HEK293 (cell line): ENCODE data around the gene GNPTAB.

ENCODE experiments used
- CTCF ChIA-PET: fragments of 350-600 bp; formaldehyde crosslinking; extraction: SDS; loops from one replicate; lab custom pipeline; 2021; ENCODE audit warnings: antibody characterized with exemption; lab: Yijun Ruan, JAX
- POLR2A ChIA-PET: fragments of 300-600 bp; formaldehyde crosslinking; extraction: SDS; loops from one replicate; lab custom pipeline; 2020; ENCODE audit warnings: antibody characterized with exemption, inconsistent platforms; lab: Yijun Ruan, JAX
- H3K27ac ChIP-seq: fragments of 200-500 bp; sonication (Bioruptor generic); 2 replicates; pipeline ENCODE4 v1.5.1; 2014; ENCODE audit warnings: low read depth, low read length, control low read depth, inconsistent platforms; ENCODE audit errors: extremely low read depth
- H3K36me3 ChIP-seq, 2 experiments: fragments of 200-500 bp in 1 of 2; sonication (Bioruptor generic) in 1 of 2; 1 replicate in 1 of 2; 2 replicates in 1 of 2; pipeline ENCODE4 v1.5.1; 2014 to 2017; ENCODE audit warnings: inconsistent platforms in 2 of 2, low read length in 2 of 2; ENCODE audit not compliant: control insufficient read depth in 2 of 2, insufficient read depth in 1 of 2
- H3K4me1 ChIP-seq: fragments of 200-500 bp; sonication (Bioruptor generic); 2 replicates; pipeline ENCODE4 v1.5.1; 2014; ENCODE audit warnings: mild to moderate bottlenecking, low read length, inconsistent platforms; ENCODE audit not compliant: control insufficient read depth, insufficient read depth
- H3K4me3 ChIP-seq: 2 replicates; pipeline ENCODE4 v1.5.1; 2011; ENCODE audit warnings: low read depth, mild to moderate bottlenecking, control low read depth, low read length, moderate library complexity
- H3K9me3 ChIP-seq: fragments of 200-500 bp; sonication (Bioruptor generic); 2 replicates; pipeline ENCODE4 v1.5.1; 2014; ENCODE audit warnings: low read depth, low read length, inconsistent platforms; ENCODE audit not compliant: control insufficient read depth, insufficient read depth
- BCL11A ChIP-seq: fragments of 450-650 bp; formaldehyde crosslinking; IDR thresholded peaks from 2 replicates; pipeline ENCODE4 v1.5.1; 2016; ENCODE audit warnings: low read depth, missing biosample characterization, missing genetic modification characterization
- KLF7 ChIP-seq: fragments of 450-650 bp; formaldehyde crosslinking; IDR thresholded peaks from 2 replicates; pipeline ENCODE4 v1.5.1; 2016; ENCODE audit warnings: missing biosample characterization, missing genetic modification characterization, borderline replicate concordance
- RBAK ChIP-seq: fragments of 450-650 bp; formaldehyde crosslinking; IDR thresholded peaks from 2 replicates; pipeline ENCODE4 v1.5.1; 2016; ENCODE audit warnings: missing biosample characterization, missing genetic modification characterization
- ZBTB17 ChIP-seq: fragments of 450-650 bp; formaldehyde crosslinking; IDR thresholded peaks from 2 replicates; pipeline ENCODE4 v1.5.1; 2016; ENCODE audit warnings: missing biosample characterization, missing genetic modification characterization
- ZBTB26 ChIP-seq: fragments of 450-650 bp; formaldehyde crosslinking; optimal IDR thresholded peaks from 2 replicates; pipeline ENCODE3; 2016; ENCODE audit warnings: missing biosample characterization, mild to moderate bottlenecking, missing genetic modification characterization
- ZBTB7A ChIP-seq: fragments of 450-650 bp; formaldehyde crosslinking; IDR thresholded peaks from 2 replicates; pipeline ENCODE4 v1.5.1; 2016; ENCODE audit warnings: low read depth, missing biosample characterization, missing genetic modification characterization
- ZFP69B ChIP-seq: fragments of 450-650 bp; formaldehyde crosslinking; IDR thresholded peaks from 2 replicates; pipeline ENCODE4 v1.5.1; 2016; ENCODE audit warnings: missing biosample characterization, missing genetic modification characterization
- ZNF2 ChIP-seq: fragments of 450-650 bp; formaldehyde crosslinking; IDR thresholded peaks from 2 replicates; pipeline ENCODE4 v1.5.1; 2016; ENCODE audit warnings: missing biosample characterization, missing genetic modification characterization
- ZNF23 ChIP-seq: fragments of 450-650 bp; formaldehyde crosslinking; IDR thresholded peaks from 2 replicates; pipeline ENCODE4 v1.5.1; 2016; ENCODE audit warnings: missing biosample characterization, missing genetic modification characterization, borderline replicate concordance
- ZNF274 ChIP-seq, 2 experiments: fragments of 200-500 bp in 1 of 2; fragments of 450-650 bp in 1 of 2; sonication (Bioruptor generic) in 1 of 2; formaldehyde crosslinking in 1 of 2; IDR thresholded peaks; 2 replicates each; pipeline versions ENCODE4 v1.5.1 to v1.6.1; 2014 to 2016; ENCODE audit warnings: borderline replicate concordance in 1 of 2, inconsistent platforms in 1 of 2, low read length in 1 of 2, missing biosample characterization in 1 of 2, missing genetic modification characterization in 1 of 2
- ZNF292 ChIP-seq: fragments of 450-650 bp; formaldehyde crosslinking; IDR thresholded peaks from 2 replicates; pipeline ENCODE4 v1.5.1; 2016; ENCODE audit warnings: low read depth, missing biosample characterization, missing genetic modification characterization, borderline replicate concordance
- ZNF335 ChIP-seq: fragments of 450-650 bp; formaldehyde crosslinking; conservative IDR thresholded peaks from 2 replicates; pipeline ENCODE4 v1.5.1; 2016; ENCODE audit warnings: missing biosample characterization, missing genetic modification characterization
- ZNF423 ChIP-seq: fragments of 450-650 bp; formaldehyde crosslinking; IDR thresholded peaks from 2 replicates; pipeline ENCODE4 v1.5.1; 2016; ENCODE audit warnings: missing biosample characterization, missing genetic modification characterization
- ZNF521 ChIP-seq: fragments of 450-650 bp; formaldehyde crosslinking; IDR thresholded peaks from 2 replicates; pipeline ENCODE4 v1.5.1; 2017; ENCODE audit warnings: missing biosample characterization, mild to moderate bottlenecking, missing genetic modification characterization
- ZNF639 ChIP-seq: fragments of 450-650 bp; formaldehyde crosslinking; IDR thresholded peaks from 2 replicates; pipeline ENCODE4 v1.5.1; 2016; ENCODE audit warnings: missing biosample characterization, missing genetic modification characterization
- ZNF664 ChIP-seq: fragments of 450-650 bp; formaldehyde crosslinking; IDR thresholded peaks from 2 replicates; pipeline ENCODE4 v1.5.1; 2016; ENCODE audit warnings: missing biosample characterization, missing genetic modification characterization
- ZNF768 ChIP-seq: fragments of 450-650 bp; formaldehyde crosslinking; IDR thresholded peaks from 2 replicates; pipeline ENCODE4 v1.5.1; 2018; ENCODE audit warnings: missing biosample characterization, mild to moderate bottlenecking, missing genetic modification characterization
- TF ChIP-seq, protein P1 (sequence below): fragments of 450-650 bp; formaldehyde crosslinking; IDR thresholded peaks from 2 replicates; pipeline ENCODE4 v1.5.1; 2016; ENCODE audit warnings: missing biosample characterization, missing genetic modification characterization, borderline replicate concordance
- TF ChIP-seq, protein P2 (sequence below): fragments of 450-650 bp; formaldehyde crosslinking; IDR thresholded peaks from 2 replicates; pipeline ENCODE4 v1.5.1; 2017; ENCODE audit warnings: missing biosample characterization, missing genetic modification characterization

Gene GNPTAB

GRCh38 chr12:101747697-101748096 lies 83.1 kb downstream of the GNPTAB start:
- H3K27ac ChIP-seq, result no peak overlapping the region
- CTCF ChIA-PET, result interaction anchor here (1.9 kb wide), 1 partner anchor 12 kb away, joined by 5 read pairs; no protein-coding TSS in a partner anchor
- TF ChIP-seq ZBTB26 (no peak), ZNF768 (no peak), KLF7 (tag by site-specific recombination) (no peak)
- H3K36me3 ChIP-seq, result peaks cover 11 to 61% of the 10 kb centered on the region in 2 experiments
- H3K4me3 ChIP-seq, result no peak overlapping the region
- no peaks in the 10 kb centered on the region for H3K9me3 ChIP-seq
- H3K4me1 ChIP-seq, result no peaks in the 10 kb centered on the region
- POLR2A ChIA-PET, result no interaction called here

DNA sequence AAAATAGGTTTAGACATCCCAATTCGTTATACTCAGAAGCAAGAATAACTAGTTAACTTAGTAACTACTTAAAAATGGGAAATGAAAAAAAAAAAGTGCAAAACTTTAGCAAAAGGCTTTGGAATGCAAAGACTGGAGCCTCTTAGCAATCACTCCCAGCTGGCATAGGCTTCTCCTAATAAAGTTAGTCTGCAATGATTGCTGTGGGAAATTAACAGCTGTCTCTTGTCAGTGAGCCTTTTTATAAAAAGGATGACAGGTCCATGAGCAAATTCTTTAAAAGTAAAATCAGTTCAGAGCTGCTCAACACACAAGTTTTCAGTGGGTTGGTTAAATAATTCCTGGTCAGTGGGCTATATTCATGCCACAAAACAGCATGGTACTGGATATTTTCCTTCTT lies 84.1 kb downstream of the GNPTAB start:
- POLR2A ChIA-PET, result no interaction called here
- CTCF ChIA-PET, result interaction anchor here (0.6 to 1.9 kb wide), 5 partner anchors 13 to 643 kb away, joined by 3 to 5 read pairs (median 4); no protein-coding TSS in a partner anchor
- no peak overlapping the region for H3K4me3 ChIP-seq
- TF ChIP-seq RBAK (tag by site-specific recombination), result no peak
- TF ChIP-seq BCL11A, result no peak
- no peak for TF ChIP-seq ZNF521 (tag by site-specific recombination)
- no peak for TF ChIP-seq ZNF2 (tag by site-specific recombination)
- TF ChIP-seq ZNF274 (IDR thresholded peaks at IDR 0.05; ENCODE audit: low read length), result no peak
- TF ChIP-seq ZNF274 (tag by site-specific recombination; IDR thresholded peaks at IDR 0.05; ENCODE audit: borderline replicate concordance), result no peak
- no peak for TF ChIP-seq ZNF664 (tag by site-specific recombination)
- no peak for TF ChIP-seq ZNF23 (tag by site-specific recombination)
- no peak for TF ChIP-seq ZBTB7A (tag by site-specific recombination)
- TF ChIP-seq ZBTB17 (tag by site-specific recombination), result no peak
- TF ChIP-seq ZNF292, result no peak
- TF ChIP-seq ZFP69B (tag by site-specific recombination), result no peak
- TF ChIP-seq ZNF335, result no peak
- TF ChIP-seq ZNF423 (tag by site-specific recombination), result no peak
- TF ChIP-seq, protein P1, sequence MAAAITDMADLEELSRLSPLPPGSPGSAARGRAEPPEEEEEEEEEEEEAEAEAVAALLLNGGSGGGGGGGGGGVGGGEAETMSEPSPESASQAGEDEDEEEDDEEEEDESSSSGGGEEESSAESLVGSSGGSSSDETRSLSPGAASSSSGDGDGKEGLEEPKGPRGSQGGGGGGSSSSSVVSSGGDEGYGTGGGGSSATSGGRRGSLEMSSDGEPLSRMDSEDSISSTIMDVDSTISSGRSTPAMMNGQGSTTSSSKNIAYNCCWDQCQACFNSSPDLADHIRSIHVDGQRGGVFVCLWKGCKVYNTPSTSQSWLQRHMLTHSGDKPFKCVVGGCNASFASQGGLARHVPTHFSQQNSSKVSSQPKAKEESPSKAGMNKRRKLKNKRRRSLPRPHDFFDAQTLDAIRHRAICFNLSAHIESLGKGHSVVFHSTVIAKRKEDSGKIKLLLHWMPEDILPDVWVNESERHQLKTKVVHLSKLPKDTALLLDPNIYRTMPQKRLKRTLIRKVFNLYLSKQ (tag by site-specific recombination), result no peak
- no peak for TF ChIP-seq ZNF639 (tag by site-specific recombination)
- TF ChIP-seq, protein P2, sequence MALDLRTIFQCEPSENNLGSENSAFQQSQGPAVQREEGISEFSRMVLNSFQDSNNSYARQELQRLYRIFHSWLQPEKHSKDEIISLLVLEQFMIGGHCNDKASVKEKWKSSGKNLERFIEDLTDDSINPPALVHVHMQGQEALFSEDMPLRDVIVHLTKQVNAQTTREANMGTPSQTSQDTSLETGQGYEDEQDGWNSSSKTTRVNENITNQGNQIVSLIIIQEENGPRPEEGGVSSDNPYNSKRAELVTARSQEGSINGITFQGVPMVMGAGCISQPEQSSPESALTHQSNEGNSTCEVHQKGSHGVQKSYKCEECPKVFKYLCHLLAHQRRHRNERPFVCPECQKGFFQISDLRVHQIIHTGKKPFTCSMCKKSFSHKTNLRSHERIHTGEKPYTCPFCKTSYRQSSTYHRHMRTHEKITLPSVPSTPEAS (tag by site-specific recombination), result no peak
- TF ChIP-seq, all 188 proteins: peak for 0
- H3K9me3 ChIP-seq, result no peaks in the 10 kb centered on the region
- no peak overlapping the region for H3K27ac ChIP-seq
- H3K36me3 ChIP-seq, result peaks cover 11 to 61% of the 10 kb centered on the region in 2 experiments
- no peaks in the 10 kb centered on the region for H3K4me1 ChIP-seq
